Keratinocyte (primary cell): Measurements from ENCODE around the gene CIDEC. TPM values are rescaled to one million over a fixed set of nuclear protein-coding genes. Genes with fewer than 3 reads are reported as not detected.
A peak's percentile ranks its signal among the peaks of the same experiment; 100 is the strongest.
"Not testable (repeated sequence)": the region's sequence is repeated elsewhere in the genome, so short reads cannot be mapped to it uniquely, and the experiment has no call there.

Experiments
- DNase-seq: peaks from one replicate; pipeline ENCODE4 v3.0.0-alpha.2; 2011; ENCODE audit warnings: low read depth, missing footprints, low spot score
- FAIRE-seq: peaks from 2 replicates; lab custom pipeline; 2011; peaks lifted over from hg19 to GRCh38; lab: Jason Lieb, UNC
- H2AFZ ChIP-seq: 2 replicates; pipeline ENCODE4 v1.6.0; 2012; ENCODE audit warnings: low read length, control low read depth, inconsistent platforms; ENCODE audit not compliant: control insufficient read depth
- H3K27ac ChIP-seq: 2 replicates; pipeline ENCODE4 v1.5.1; 2011; ENCODE audit warnings: low read length; ENCODE audit not compliant: control insufficient read depth, insufficient read depth
- H3K27me3 ChIP-seq: 3 replicates; pipeline ENCODE4 v1.6.0; 2011; ENCODE audit warnings: low read length; ENCODE audit not compliant: control insufficient read depth, insufficient read depth; ENCODE audit errors: extremely low read depth
- H3K36me3 ChIP-seq, 2 experiments: 2 replicates in 1 of 2; 3 replicates in 1 of 2; pipeline ENCODE4 v1.5.1; 2011; ENCODE audit warnings: low read length in 2 of 2, mild to moderate bottlenecking in 1 of 2; ENCODE audit not compliant: control insufficient read depth in 2 of 2, insufficient read depth in 2 of 2; ENCODE audit errors: extremely low read depth in 1 of 2
- H3K4me1 ChIP-seq: 3 replicates; pipeline ENCODE4 v1.5.1; 2011; ENCODE audit warnings: low read length; ENCODE audit not compliant: control insufficient read depth, insufficient read depth; ENCODE audit errors: extremely low read depth
- H3K4me2 ChIP-seq: 3 replicates; pipeline ENCODE4 v1.6.0; 2011; ENCODE audit warnings: low read depth, low read length; ENCODE audit not compliant: control insufficient read depth, insufficient read depth; ENCODE audit errors: extremely low read depth
- H3K4me3 ChIP-seq, 3 experiments: fragments of 200-600 bp in 1 of 3; sonication (generic) in 1 of 3; 2 replicates in 2 of 3; 3 replicates in 1 of 3; pipeline ENCODE4 v1.5.1; 2011 to 2016; ENCODE audit warnings: low read length in 3 of 3, mild to moderate bottlenecking in 3 of 3, control low read depth in 2 of 3, inconsistent platforms in 1 of 3, low read depth in 1 of 3, mixed read lengths in 1 of 3, mixed run types in 1 of 3, moderate library complexity in 1 of 3; ENCODE audit not compliant: control insufficient read depth in 2 of 3, insufficient read depth in 2 of 3; ENCODE audit errors: extremely low read depth in 1 of 3
- H3K79me2 ChIP-seq: 2 replicates; pipeline ENCODE4 v1.6.0; 2012; ENCODE audit warnings: low read length; ENCODE audit not compliant: control insufficient read depth, insufficient read depth
- H3K9ac ChIP-seq: 3 replicates; pipeline ENCODE4 v1.6.0; 2011; ENCODE audit warnings: low read length; ENCODE audit not compliant: control insufficient read depth, insufficient read depth; ENCODE audit errors: extremely low read depth
- H3K9me1 ChIP-seq: 3 replicates; pipeline ENCODE4 v1.6.0; 2011; ENCODE audit warnings: low read length; ENCODE audit not compliant: control insufficient read depth, insufficient read depth; ENCODE audit errors: extremely low read depth
- H3K9me3 ChIP-seq: 2 replicates; pipeline ENCODE4 v1.5.1; 2012; ENCODE audit warnings: low read depth, low read length; ENCODE audit not compliant: control insufficient read depth
- H4K20me1 ChIP-seq: 3 replicates; pipeline ENCODE4 v1.6.0; 2011; ENCODE audit warnings: low read length; ENCODE audit not compliant: control insufficient read depth, insufficient read depth; ENCODE audit errors: extremely low read depth
- EZH2 ChIP-seq: IDR thresholded peaks from one replicate; pipeline ENCODE4 v1.6.1; 2012; ENCODE audit warnings: inconsistent platforms, mild to moderate bottlenecking, low read length, moderate library complexity
- dilution Hi-C: fragments of 300-500 bp; cut with MboI; formaldehyde crosslinking; loops from one replicate; pipeline ENCODE4 v1.7.0; 2020; ENCODE audit warnings: low sequenced_read_pairs; ENCODE audit not compliant: extremely low pct_ligation_motif_present
- polyA plus RNA-seq, 5 experiments: library from polyadenylated mRNA; depleted of rRNA in 3 of 5; stranded (reverse) in 3 of 5; stranded (forward) in 1 of 5; unstranded in 1 of 5; fragments of >200 nt; gene quantifications; 1 replicate in 1 of 5; 2 replicates in 3 of 5; 3 replicates in 1 of 5; pipeline versions ENCODE4 v1.2.1 to v1.2.3, GENCODE V29; 2011 to 2012; ENCODE audit warnings: missing spikeins in 2 of 5, low read depth in 1 of 5, low replicate concordance in 1 of 5
- TF ChIP-seq, protein P1 (sequence below), 3 experiments: IDR thresholded peaks in 1 of 3; conservative IDR thresholded peaks in 1 of 3; optimal IDR thresholded peaks in 1 of 3; 2 replicates in 2 of 3; 3 replicates in 1 of 3; pipeline versions ENCODE3 to v1.5.1; 2011; ENCODE audit warnings: low read length in 3 of 3, mild to moderate bottlenecking in 3 of 3, moderate library complexity in 2 of 3, control low read depth in 1 of 3, inconsistent platforms in 1 of 3; ENCODE audit not compliant: insufficient read depth in 2 of 3; ENCODE audit errors: extremely low read depth in 1 of 3

Gene CIDEC
- polyA plus RNA-seq, 1 donor (not counting 4 experiments of a cell fraction or from before 2014, with no cell fraction given) = not detected

DNA sequence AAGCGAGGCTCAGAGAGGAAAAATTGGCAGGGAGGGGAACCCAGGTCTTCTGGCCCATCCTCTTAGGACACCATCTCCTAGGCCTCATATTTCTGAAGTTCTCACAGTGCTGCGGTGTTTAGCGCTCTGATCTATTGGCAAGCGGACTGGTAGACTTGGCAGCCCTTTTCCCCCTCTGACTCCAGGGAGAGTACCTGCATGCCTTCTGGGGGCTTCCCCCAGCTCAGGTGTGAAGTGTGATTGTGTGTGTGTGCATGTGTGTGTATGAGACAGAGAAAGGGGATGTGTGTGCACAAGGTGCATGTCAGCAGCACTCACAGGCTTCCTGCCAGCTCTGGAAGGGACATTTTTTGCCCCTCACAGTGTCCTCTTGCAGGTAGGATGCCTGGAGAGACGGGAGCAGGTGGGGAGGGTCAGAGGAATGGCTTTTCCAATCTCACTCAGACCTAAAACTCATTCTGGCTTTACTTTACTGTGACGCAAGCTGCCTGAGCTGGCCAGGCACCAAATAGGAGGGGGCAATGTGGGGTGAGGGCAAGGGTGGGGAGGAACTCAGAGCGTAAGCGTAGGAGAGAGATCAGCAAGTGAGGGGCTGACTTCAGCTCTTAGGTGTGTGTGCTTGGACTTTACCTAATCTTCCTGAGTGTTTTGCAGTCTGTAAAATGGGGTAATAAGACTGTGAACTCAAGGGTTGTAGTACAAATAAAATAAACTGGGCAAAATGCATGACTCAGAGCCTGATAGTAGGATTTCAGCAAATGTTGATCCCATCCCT lies 18.6 kb upstream of the CIDEC start:
- no peak for DNase-seq
- peak overlapping the region; percentile 33 for H3K4me2 ChIP-seq
- H4K20me1 ChIP-seq = no peaks in the 10 kb centered on the region
- H3K4me3 ChIP-seq = no peak overlapping the region
- FAIRE-seq = no peak
- H3K27ac ChIP-seq = peak overlapping the region; percentile 27
- dilution Hi-C loops = no loop called here
- H2AFZ ChIP-seq = no peak overlapping the region
- H3K9me1 ChIP-seq = peaks cover 7% of the 10 kb centered on the region
- H3K4me1 ChIP-seq = peaks cover 53% of the 10 kb centered on the region
- TF ChIP-seq EZH2 = no peak
- TF ChIP-seq, protein P1, sequence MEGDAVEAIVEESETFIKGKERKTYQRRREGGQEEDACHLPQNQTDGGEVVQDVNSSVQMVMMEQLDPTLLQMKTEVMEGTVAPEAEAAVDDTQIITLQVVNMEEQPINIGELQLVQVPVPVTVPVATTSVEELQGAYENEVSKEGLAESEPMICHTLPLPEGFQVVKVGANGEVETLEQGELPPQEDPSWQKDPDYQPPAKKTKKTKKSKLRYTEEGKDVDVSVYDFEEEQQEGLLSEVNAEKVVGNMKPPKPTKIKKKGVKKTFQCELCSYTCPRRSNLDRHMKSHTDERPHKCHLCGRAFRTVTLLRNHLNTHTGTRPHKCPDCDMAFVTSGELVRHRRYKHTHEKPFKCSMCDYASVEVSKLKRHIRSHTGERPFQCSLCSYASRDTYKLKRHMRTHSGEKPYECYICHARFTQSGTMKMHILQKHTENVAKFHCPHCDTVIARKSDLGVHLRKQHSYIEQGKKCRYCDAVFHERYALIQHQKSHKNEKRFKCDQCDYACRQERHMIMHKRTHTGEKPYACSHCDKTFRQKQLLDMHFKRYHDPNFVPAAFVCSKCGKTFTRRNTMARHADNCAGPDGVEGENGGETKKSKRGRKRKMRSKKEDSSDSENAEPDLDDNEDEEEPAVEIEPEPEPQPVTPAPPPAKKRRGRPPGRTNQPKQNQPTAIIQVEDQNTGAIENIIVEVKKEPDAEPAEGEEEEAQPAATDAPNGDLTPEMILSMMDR (optimal IDR thresholded peaks at IDR 0.05 in 1 of 3, IDR thresholded peaks at IDR 0.05 in 1 of 3, conservative IDR thresholded peaks at IDR 0.05 in 1 of 3; ENCODE audit: extremely low read depth in 1 of 3, insufficient read depth in 2 of 3, low read length in 3 of 3) = no peak
- H3K36me3 ChIP-seq = peaks cover 0 to 4% of the 10 kb centered on the region in 2 experiments
- no peaks in the 10 kb centered on the region for H3K9me3 ChIP-seq
- no peaks in the 10 kb centered on the region for H3K27me3 ChIP-seq
- H3K79me2 ChIP-seq = no peaks in the 10 kb centered on the region
- no peak overlapping the region for H3K9ac ChIP-seq

GRCh38 chr3:9897408-9898372 lies 17.6 kb upstream of the CIDEC start:
- Histone ChIP-seq H3K9me1 (peaks cover 7% of the 10 kb centered on the region), H2AFZ (no peak overlapping the region), H3K9me3 (no peaks in the 10 kb centered on the region), H3K79me2 (peaks cover 4% of the 10 kb centered on the region), H3K4me2 (peak overlapping the region; percentile 33), H3K27me3 (no peaks in the 10 kb centered on the region), H4K20me1 (no peaks in the 10 kb centered on the region), H3K9ac (no peak overlapping the region), H3K4me1 (peaks cover 46% of the 10 kb centered on the region), H3K27ac (peak overlapping the region; percentile 27), H3K36me3 (peaks cover 4 to 6% of the 10 kb centered on the region in 2 experiments), H3K4me3 (no peak overlapping the region)
- FAIRE-seq (peak; percentile 36), DNase-seq (peak; percentile 77)
- no peak for TF ChIP-seq EZH2
- TF ChIP-seq, protein P1 (optimal IDR thresholded peaks at IDR 0.05 in 1 of 3, IDR thresholded peaks at IDR 0.05 in 1 of 3, conservative IDR thresholded peaks at IDR 0.05 in 1 of 3; ENCODE audit: extremely low read depth in 1 of 3, insufficient read depth in 2 of 3, low read length in 3 of 3) = no peak
- dilution Hi-C loops = no loop called here

DNA sequence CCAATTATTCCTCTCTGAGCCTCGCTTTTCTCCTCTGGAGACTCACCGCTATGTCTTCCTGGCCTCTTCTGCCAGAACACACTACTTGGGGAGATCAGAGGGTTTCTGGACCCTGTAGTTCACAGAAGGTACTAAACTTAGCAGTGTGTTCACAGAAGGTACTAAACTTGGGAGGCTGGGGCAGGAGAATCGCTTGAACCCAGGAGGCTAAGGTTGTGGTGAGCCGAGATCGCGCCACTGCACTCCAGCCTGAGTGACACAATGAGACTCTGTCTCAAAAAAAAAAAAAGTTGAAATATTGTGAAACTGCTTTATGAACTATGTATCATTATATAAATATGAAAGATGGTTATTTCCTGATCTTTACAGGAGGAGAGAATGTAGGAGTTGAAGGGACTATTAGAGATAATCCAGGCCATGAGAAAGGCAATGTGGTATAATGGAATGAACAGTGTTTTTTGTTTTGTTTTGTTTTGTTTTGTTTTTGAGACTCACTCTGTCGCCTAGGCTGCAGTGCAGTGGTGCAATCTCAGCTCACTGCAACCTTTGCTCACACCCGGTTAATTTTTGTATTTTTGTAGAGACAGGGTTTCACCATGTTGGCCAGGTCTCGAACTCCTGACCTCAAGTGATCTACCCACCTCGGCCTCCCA lies 16.8 kb upstream of the CIDEC start:
- Histone ChIP-seq H3K4me1 (peaks cover 38% of the 10 kb centered on the region), H3K27ac (peak overlapping the region; percentile 22), H3K79me2 (peaks cover 11% of the 10 kb centered on the region)
- H3K4me2 ChIP-seq, H2AFZ ChIP-seq, H3K9me3 ChIP-seq, H3K9me1 ChIP-seq, dilution Hi-C loops, H3K9ac ChIP-seq, H3K36me3 ChIP-seq, H3K4me3 ChIP-seq, H3K27me3 ChIP-seq, DNase-seq, FAIRE-seq, H4K20me1 ChIP-seq: not testable (repeated sequence)
